ENCODE data around the gene HDGFL2. TPM values are rescaled to one million over a fixed set of nuclear protein-coding genes. Genes with fewer than 3 reads are reported as not detected.

Gene HDGFL2
- total and polyA plus RNA-seq, 5 donors from 2014 or later: 11.5 to 32.7 (median 12.2) TPM

DNA sequence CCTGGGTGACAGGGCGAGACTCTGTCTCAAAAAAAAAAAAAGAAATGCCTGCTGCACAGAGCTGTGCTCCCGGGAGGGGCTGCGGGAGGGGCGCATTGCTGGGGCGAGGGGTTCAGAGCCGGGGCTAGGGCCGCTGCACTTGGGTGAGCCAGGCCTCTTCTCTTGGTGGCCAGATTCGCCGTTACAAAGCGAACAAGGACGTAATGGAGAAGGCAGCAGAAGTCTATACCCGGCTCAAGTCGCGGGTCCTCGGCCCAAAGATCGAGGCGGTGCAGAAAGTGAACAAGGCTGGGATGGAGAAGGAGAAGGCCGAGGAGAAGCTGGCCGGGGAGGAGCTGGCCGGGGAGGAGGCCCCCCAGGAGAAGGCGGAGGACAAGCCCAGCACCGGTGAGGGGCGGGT is 27.2 kb downstream of the HDGFL2 start:
- Histone ChIP-seq H3K27ac (ENCODE audit: insufficient read depth, low read length, poor library complexity, severe bottlenecking) (no peak overlapping the region), H3K36me3 (ENCODE audit: control insufficient read depth, insufficient read depth, low read length) (peaks cover 30% of the 10 kb centered on the region), H3K4me1 (ENCODE audit: control insufficient read depth, insufficient read depth, low read length, poor library complexity, severe bottlenecking) (no peaks in the 10 kb centered on the region), H3K4me3 (ENCODE audit: low read depth, low read length) (no peak overlapping the region), H3K27me3 (ENCODE audit: control insufficient read depth, insufficient read depth, low read length) (no peaks in the 10 kb centered on the region), H3K9me3 (ENCODE audit: control insufficient read depth in 2 of 2, low read length in 2 of 2) (no peaks in the 10 kb centered on the region)
- ATAC-seq (ENCODE audit: low read depth in 2 of 2): no peak
- Mint-ChIP-seq H3K4me3 (no peak overlapping the region), H3K36me3 (peaks cover 3% of the 10 kb centered on the region), H3K4me1 (no peaks in the 10 kb centered on the region), H3K27me3 (no peaks in the 10 kb centered on the region), H3K27ac (peak overlapping the region in 1 of 3 donors; percentile 11), H3K9me3 (no peaks in the 10 kb centered on the region)
- no peak for DNase-seq

DNA sequence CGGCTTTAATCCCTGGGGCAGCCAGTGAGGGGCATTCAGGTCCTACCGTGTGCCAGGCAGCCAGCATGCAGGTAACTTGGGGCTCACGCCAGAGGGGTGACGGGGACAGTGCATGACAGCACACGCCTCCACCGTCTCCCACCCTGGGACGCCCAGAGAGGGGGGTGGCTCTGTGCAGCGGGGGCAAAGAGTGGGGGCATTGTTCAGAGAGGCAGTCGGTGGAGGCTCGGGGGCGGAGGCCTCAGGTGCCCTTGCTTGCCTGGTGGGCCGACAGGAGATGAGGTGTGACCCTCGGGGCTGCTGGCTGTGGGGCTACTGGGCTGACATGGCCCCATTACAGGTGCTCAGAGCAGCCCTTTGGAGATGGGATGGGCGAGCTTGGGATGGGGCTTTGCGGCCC is 27.8 kb downstream of the HDGFL2 start:
- H3K9me3 Mint-ChIP-seq: no peaks in the 10 kb centered on the region
- H3K27me3 ChIP-seq (ENCODE audit: control insufficient read depth, insufficient read depth, low read length): no peaks in the 10 kb centered on the region
- H3K4me1 ChIP-seq (ENCODE audit: control insufficient read depth, insufficient read depth, low read length, poor library complexity, severe bottlenecking): no peaks in the 10 kb centered on the region
- no peak overlapping the region for H3K4me3 Mint-ChIP-seq
- peaks cover 30% of the 10 kb centered on the region for H3K36me3 ChIP-seq (ENCODE audit: control insufficient read depth, insufficient read depth, low read length)
- H3K27me3 Mint-ChIP-seq: no peaks in the 10 kb centered on the region
- ATAC-seq (ENCODE audit: low read depth in 2 of 2) (no peak), DNase-seq (no peak)
- H3K4me3 ChIP-seq (ENCODE audit: low read depth, low read length): no peak overlapping the region
- H3K27ac ChIP-seq (ENCODE audit: insufficient read depth, low read length, poor library complexity, severe bottlenecking): no peak overlapping the region
- H3K36me3 Mint-ChIP-seq: peaks cover 3% of the 10 kb centered on the region
- no peaks in the 10 kb centered on the region for H3K4me1 Mint-ChIP-seq
- H3K27ac Mint-ChIP-seq: no peak overlapping the region
- no peaks in the 10 kb centered on the region for H3K9me3 ChIP-seq (ENCODE audit: control insufficient read depth in 2 of 2, low read length in 2 of 2)

DNA sequence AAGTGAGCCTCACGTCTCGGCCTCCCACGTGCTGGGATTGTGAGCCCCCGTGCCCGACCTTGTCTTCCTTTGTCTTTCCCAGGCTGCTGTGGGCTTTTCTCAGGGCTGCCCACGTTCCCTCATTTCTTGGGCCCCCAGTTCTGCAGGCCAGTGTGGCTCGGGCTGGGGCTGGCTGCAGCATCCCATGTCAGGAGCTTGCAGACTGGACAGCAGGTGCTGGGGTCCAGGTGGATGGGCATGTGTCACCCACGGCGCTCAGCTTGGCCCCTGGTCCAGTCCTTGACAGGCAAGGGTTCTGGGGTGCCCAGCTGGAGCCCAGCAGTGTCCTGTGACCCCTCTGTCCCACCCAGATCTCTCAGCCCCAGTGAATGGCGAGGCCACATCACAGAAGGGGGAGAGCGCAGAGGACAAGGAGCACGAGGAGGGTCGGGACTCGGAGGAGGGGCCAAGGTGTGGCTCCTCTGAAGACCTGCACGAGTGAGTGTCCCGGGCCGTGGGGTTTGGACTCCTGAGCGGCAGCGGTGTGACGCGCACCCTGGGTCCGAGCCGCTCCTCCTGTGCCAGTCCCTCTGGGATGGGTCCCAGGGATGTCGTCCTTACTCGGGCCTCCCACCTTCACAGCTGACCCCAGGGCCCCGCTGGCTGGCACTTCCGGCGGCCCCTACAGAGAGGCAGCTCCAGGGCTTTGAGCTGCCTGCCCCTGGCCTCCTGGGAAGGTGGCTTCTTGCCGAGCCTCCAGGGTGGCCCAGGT is 28.9 kb downstream of the HDGFL2 start:
- Mint-ChIP-seq H3K9me3 (no peaks in the 10 kb centered on the region), H3K4me1 (no peaks in the 10 kb centered on the region), H3K27me3 (no peaks in the 10 kb centered on the region), H3K4me3 (no peak overlapping the region), H3K36me3 (peaks cover 4% of the 10 kb centered on the region), H3K27ac (no peak overlapping the region)
- Histone ChIP-seq H3K27me3 (ENCODE audit: control insufficient read depth, insufficient read depth, low read length) (no peaks in the 10 kb centered on the region), H3K27ac (ENCODE audit: insufficient read depth, low read length, poor library complexity, severe bottlenecking) (no peak overlapping the region), H3K9me3 (ENCODE audit: control insufficient read depth in 2 of 2, low read length in 2 of 2) (no peaks in the 10 kb centered on the region), H3K36me3 (ENCODE audit: control insufficient read depth, insufficient read depth, low read length) (peaks cover 28% of the 10 kb centered on the region), H3K4me1 (ENCODE audit: control insufficient read depth, insufficient read depth, low read length, poor library complexity, severe bottlenecking) (no peaks in the 10 kb centered on the region), H3K4me3 (ENCODE audit: low read depth, low read length) (no peak overlapping the region)
- ATAC-seq (ENCODE audit: low read depth in 2 of 2) (no peak), DNase-seq (no peak)

DNA sequence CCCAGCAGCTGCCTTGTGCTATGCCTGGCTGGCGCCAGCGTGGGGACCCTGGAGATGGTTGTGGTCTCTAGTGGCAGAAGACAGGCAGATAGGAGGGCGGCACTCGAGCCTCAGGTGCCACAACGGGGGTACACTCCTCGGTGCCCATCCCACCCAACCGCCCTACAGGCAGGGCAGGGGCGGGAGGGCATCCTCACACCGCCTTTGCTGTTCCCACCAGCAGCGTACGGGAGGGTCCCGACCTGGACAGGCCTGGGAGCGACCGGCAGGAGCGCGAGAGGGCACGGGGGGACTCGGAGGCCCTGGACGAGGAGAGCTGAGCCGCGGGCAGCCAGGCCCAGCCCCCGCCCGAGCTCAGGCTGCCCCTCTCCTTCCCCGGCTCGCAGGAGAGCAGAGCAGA is 29.6 kb downstream of the HDGFL2 start:
- Histone ChIP-seq H3K36me3 (ENCODE audit: control insufficient read depth, insufficient read depth, low read length) (peaks cover 22% of the 10 kb centered on the region), H3K4me1 (ENCODE audit: control insufficient read depth, insufficient read depth, low read length, poor library complexity, severe bottlenecking) (no peaks in the 10 kb centered on the region), H3K9me3 (ENCODE audit: control insufficient read depth in 2 of 2, low read length in 2 of 2) (no peaks in the 10 kb centered on the region), H3K27ac (ENCODE audit: insufficient read depth, low read length, poor library complexity, severe bottlenecking) (no peak overlapping the region), H3K4me3 (ENCODE audit: low read depth, low read length) (no peak overlapping the region), H3K27me3 (ENCODE audit: control insufficient read depth, insufficient read depth, low read length) (no peaks in the 10 kb centered on the region)
- H3K9me3 Mint-ChIP-seq: peaks cover 0 to 2% (median 0%) of the 10 kb centered on the region in 7 donors
- no peak overlapping the region for H3K4me3 Mint-ChIP-seq
- no peaks in the 10 kb centered on the region for H3K4me1 Mint-ChIP-seq
- ATAC-seq (ENCODE audit: low read depth in 2 of 2) (no peak), DNase-seq (no peak)
- H3K36me3 Mint-ChIP-seq: peaks cover 11% of the 10 kb centered on the region
- no peak overlapping the region for H3K27ac Mint-ChIP-seq
- H3K27me3 Mint-ChIP-seq: no peaks in the 10 kb centered on the region

DNA sequence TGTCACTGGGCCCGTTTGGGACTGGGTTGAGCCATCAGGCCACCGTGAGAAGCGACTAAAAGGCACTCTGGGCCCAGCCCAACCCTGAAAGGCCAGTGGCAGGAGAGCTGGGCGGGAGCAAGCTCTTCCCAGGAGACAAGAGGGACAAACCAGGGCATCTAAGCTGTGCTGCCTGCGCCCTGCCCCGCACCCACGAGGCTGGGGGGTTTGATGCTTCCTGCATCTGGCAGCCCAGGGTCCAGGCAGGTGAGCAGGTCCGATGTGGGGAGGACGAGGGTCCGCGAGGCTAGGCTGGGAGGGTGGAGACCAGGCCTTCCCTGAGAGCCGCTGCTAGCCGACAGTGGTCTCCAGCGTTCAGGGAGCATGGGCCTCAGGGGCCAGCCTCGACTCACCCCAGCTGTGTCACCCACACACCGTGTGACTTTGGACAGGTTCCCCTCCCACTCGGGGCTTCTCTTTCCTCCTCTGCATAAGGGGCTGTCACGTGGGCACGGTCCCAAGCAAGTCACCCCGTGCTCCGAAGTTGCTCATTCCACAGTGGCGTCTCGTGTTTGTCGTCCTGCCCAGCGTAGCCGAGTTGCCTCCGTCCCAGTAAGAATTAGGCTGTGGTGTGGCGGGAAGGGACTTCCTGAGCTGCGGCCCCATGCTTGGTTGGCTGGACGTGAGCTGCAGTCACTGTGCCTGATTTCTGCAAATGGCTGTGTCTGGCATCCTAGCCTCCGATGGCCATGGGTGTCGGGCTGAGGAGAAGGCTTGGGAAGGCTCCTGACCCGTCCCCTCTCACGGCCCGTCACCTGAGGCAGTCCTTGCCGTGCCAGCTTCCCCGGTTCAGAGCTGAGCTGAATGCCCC is 30.4 kb downstream of the HDGFL2 start:
- no peaks in the 10 kb centered on the region for H3K27me3 Mint-ChIP-seq
- no peaks in the 10 kb centered on the region for H3K9me3 ChIP-seq (ENCODE audit: control insufficient read depth in 2 of 2, low read length in 2 of 2)
- peaks cover 20% of the 10 kb centered on the region for H3K36me3 ChIP-seq (ENCODE audit: control insufficient read depth, insufficient read depth, low read length)
- peaks cover 0 to 2% (median 0%) of the 10 kb centered on the region in 7 donors for H3K9me3 Mint-ChIP-seq
- no peak overlapping the region for H3K27ac ChIP-seq (ENCODE audit: insufficient read depth, low read length, poor library complexity, severe bottlenecking)
- H3K4me1 Mint-ChIP-seq: no peaks in the 10 kb centered on the region
- no peak overlapping the region for H3K27ac Mint-ChIP-seq
- ATAC-seq (ENCODE audit: low read depth in 2 of 2) (no peak), DNase-seq (no peak)
- no peaks in the 10 kb centered on the region for H3K27me3 ChIP-seq (ENCODE audit: control insufficient read depth, insufficient read depth, low read length)
- no peaks in the 10 kb centered on the region for H3K4me1 ChIP-seq (ENCODE audit: control insufficient read depth, insufficient read depth, low read length, poor library complexity, severe bottlenecking)
- no peak overlapping the region for H3K4me3 Mint-ChIP-seq
- no peak overlapping the region for H3K4me3 ChIP-seq (ENCODE audit: low read depth, low read length)
- peaks cover 12% of the 10 kb centered on the region for H3K36me3 Mint-ChIP-seq

DNA sequence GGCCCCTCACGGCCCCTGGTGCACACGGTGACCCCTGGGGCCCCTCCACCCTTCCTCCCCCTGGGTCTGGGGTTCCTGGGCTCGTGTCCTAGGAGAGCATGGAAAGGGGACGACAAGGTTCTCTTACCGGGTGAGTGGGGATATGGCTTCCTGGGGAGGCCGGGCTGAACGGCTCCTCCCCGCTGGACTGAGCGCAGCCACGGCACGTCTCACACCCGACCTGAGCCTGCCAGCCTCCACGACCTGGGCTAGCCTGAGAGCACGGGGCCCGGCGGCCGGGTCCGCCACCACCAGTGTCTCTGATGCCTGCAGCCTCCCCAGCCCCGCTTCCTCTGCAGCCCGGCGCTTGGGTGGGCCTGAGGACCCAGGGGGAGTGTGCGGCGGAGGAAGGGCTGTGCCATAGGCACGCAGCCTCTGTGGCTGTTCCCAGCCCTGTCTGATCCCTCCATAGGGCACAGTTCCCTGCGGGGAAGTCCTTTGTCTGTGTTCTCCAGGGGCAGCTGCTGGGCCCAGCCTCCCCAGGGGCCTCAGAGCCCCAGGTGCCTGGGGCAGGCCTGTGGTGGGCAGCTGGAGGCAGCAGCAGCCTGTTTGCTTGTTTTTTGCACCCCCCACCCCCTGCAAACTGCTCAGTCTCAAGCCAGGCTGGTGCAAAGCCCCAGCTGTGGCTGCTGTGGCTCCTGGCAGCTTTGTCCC is 31.2 kb downstream of the HDGFL2 start:
- Histone ChIP-seq H3K36me3 (ENCODE audit: control insufficient read depth, insufficient read depth, low read length) (peaks cover 12% of the 10 kb centered on the region), H3K27ac (ENCODE audit: insufficient read depth, low read length, poor library complexity, severe bottlenecking) (no peak overlapping the region), H3K4me3 (ENCODE audit: low read depth, low read length) (no peak overlapping the region), H3K4me1 (ENCODE audit: control insufficient read depth, insufficient read depth, low read length, poor library complexity, severe bottlenecking) (no peaks in the 10 kb centered on the region), H3K9me3 (ENCODE audit: control insufficient read depth in 2 of 2, low read length in 2 of 2) (no peaks in the 10 kb centered on the region), H3K27me3 (ENCODE audit: control insufficient read depth, insufficient read depth, low read length) (no peaks in the 10 kb centered on the region)
- H3K27me3 Mint-ChIP-seq: no peaks in the 10 kb centered on the region
- peaks cover 12% of the 10 kb centered on the region for H3K36me3 Mint-ChIP-seq
- ATAC-seq (ENCODE audit: low read depth in 2 of 2): no peak
- H3K9me3 Mint-ChIP-seq: peaks cover 0 to 2% (median 0%) of the 10 kb centered on the region in 7 donors
- H3K4me3 Mint-ChIP-seq: no peak overlapping the region
- no peak overlapping the region for H3K27ac Mint-ChIP-seq
- no peaks in the 10 kb centered on the region for H3K4me1 Mint-ChIP-seq
- no peak for DNase-seq

DNA sequence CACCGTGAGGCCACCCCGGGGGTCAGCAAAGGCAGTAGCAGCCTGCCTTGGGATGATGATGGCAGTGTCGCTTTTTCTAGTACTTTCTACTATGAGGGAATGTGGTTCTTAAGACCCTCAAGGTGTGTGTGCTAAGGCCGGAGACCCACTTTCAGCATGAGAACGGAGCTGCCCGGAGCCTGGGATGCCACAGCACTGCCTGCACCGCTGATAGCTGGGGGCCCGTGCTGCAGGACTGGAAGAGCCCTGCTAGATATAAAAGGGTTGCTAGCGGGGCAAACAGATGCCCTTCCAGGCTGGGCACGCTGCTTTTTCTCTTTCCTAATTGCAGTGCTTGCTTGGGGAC is 31.7 kb downstream of the HDGFL2 start:
- Histone ChIP-seq H3K9me3 (ENCODE audit: control insufficient read depth in 2 of 2, low read length in 2 of 2) (no peaks in the 10 kb centered on the region), H3K27ac (ENCODE audit: insufficient read depth, low read length, poor library complexity, severe bottlenecking) (no peak overlapping the region), H3K36me3 (ENCODE audit: control insufficient read depth, insufficient read depth, low read length) (peaks cover 7% of the 10 kb centered on the region), H3K4me1 (ENCODE audit: control insufficient read depth, insufficient read depth, low read length, poor library complexity, severe bottlenecking) (no peaks in the 10 kb centered on the region), H3K4me3 (ENCODE audit: low read depth, low read length) (no peak overlapping the region), H3K27me3 (ENCODE audit: control insufficient read depth, insufficient read depth, low read length) (no peaks in the 10 kb centered on the region)
- ATAC-seq (ENCODE audit: low read depth in 2 of 2) (no peak), DNase-seq (no peak)
- Mint-ChIP-seq H3K36me3 (peaks cover 12% of the 10 kb centered on the region), H3K27me3 (no peaks in the 10 kb centered on the region), H3K9me3 (peaks cover 0 to 2% (median 0%) of the 10 kb centered on the region in 7 donors), H3K27ac (no peak overlapping the region), H3K4me1 (no peaks in the 10 kb centered on the region), H3K4me3 (no peak overlapping the region)

Data from CD4-positive, CD25-positive, alpha-beta regulatory T cell (primary cell).